GM12874 (cell line): Measurements from ENCODE around the gene SORT1.

Experiments used
- CTCF ChIP-seq: IDR thresholded peaks from 2 replicates; pipeline ENCODE4 v1.5.1; 2011; ENCODE audit warnings: low read depth, mild to moderate bottlenecking, control low read depth, low read length, moderate library complexity; ENCODE audit not compliant: insufficient read depth

SORT1 gene

GRCh38 chr1:109322974-109323373 lies 74.7 kb downstream of the SORT1 start:
- no peak for TF ChIP-seq CTCF

DNA sequence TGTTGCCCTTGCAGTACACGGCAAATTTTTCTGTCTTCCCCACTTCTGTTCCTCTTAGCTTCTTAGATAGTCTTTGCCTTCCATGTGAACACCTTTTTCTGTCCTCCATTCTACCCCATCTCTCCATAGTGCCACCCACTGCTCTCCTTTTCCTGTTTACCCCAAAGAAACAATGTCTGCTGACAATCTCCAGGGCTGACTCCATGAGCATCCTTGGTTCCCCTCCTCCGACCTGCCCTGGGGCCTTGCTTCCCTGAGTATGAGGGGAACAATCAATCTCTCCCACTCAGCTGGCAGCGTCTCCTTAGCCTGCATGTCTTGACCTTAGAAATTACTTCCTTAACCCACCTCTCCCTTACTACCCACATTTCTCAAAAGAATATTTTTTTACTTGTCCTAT lies 78.6 kb downstream of the SORT1 start:
- TF ChIP-seq CTCF, result no peak

DNA sequence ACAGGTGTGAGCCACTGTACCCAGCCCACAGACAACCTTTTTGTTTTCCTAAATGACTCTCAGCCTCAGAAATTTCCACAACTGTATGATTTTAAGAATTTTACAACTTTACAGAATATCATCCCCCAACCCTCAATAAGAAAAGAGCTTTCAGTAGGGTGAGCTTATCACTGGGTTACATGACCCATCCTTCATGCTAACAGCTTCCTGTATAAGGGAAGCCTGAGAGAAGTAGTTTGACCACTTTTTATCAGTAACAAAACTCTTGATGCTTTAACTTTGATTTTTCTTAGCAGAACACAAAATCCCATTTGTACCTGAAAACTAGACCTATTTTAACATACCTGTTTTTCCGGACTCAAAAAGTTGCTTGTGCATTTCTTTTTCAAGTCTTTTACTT lies 81.2 kb downstream of the SORT1 start:
- no peak for TF ChIP-seq CTCF

GRCh38 chr1:109315288-109315687 lies 82.4 kb downstream of the SORT1 start:
- no peak for TF ChIP-seq CTCF

DNA sequence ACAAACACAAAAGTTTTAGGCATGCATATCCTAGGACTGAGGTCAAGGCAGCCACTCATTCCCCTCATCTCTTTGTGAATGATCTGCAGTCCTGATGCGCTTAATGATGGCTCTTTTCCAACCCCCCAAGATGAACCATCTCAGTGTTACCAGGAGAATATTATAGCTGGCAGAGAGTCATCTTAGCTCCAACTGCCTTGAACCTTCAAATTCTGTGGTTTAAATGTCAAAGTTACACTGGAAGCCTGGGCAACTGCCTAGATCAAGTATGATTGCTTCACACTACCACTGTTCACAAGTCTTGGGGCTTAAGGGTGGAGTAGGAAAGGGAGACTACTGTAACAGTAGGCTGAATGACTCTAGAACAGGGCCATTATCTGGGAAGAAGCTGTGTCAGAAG lies 82.9 kb downstream of the SORT1 start:
- TF ChIP-seq CTCF, result no peak

GRCh38 chr1:109312978-109313775 lies 84.5 kb downstream of the SORT1 start:
- TF ChIP-seq CTCF, result no peak

DNA sequence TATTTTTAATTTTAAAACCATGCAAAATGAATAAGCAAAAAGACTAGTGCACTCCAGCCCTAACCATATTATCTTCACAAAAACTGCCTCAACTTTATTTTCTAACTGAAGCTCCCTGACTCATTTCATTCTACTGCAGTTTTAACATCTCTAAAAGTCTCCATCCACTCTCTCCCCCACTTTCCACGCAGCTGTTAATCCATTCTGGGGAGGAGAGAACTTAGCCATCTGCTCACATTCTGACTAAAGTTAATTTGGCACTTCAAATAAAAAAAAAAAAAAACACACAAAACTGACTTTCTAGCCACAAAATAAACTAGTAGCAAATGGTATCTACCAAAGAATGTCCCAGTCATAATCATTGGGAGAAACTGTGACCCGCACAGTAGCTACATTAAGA lies 85.5 kb downstream of the SORT1 start:
- no peak for TF ChIP-seq CTCF
